ENCODE measurements around the gene GCA.

DNA sequence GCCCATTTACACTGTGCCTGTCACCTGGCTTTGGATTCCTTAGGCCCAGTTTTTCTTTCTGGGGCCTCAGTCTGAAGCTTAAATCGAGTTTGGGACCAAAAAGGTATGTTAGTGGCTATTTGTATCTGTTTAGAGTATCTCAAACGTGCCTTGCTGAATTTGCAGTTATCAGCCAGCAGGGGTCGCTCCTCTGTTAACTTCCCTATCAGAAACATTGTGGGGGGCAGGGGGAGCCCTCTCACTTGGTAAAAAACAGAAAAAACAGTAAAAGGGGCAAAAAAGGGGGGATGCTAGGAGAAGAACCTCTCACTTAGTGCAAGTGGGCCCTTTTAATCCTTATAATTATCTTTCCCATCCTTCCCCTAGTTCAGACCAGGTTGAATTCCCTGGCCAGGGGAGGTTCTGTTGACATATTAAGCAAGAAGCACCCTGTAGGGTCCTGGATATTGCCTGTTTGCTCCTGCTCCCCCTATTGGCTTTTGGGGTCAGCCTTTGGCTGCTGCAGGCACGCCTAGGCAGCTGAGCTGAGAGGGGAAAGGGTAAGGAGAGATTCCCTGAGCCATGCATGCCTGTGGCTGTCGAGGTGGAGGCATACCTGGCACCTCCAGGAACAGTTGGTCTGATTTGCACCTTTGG is 16.7 kb upstream of the GCA start:
- TF ChIP-seq POLR2A (IDR thresholded peaks at IDR 0.05; ENCODE audit: low read depth) (no peak), POLR2AphosphoS5 (IDR thresholded peaks at IDR 0.05) (no peak), EP300 (IDR thresholded peaks at IDR 0.05) (no peak)
- TF ChIP-seq, protein P1, sequence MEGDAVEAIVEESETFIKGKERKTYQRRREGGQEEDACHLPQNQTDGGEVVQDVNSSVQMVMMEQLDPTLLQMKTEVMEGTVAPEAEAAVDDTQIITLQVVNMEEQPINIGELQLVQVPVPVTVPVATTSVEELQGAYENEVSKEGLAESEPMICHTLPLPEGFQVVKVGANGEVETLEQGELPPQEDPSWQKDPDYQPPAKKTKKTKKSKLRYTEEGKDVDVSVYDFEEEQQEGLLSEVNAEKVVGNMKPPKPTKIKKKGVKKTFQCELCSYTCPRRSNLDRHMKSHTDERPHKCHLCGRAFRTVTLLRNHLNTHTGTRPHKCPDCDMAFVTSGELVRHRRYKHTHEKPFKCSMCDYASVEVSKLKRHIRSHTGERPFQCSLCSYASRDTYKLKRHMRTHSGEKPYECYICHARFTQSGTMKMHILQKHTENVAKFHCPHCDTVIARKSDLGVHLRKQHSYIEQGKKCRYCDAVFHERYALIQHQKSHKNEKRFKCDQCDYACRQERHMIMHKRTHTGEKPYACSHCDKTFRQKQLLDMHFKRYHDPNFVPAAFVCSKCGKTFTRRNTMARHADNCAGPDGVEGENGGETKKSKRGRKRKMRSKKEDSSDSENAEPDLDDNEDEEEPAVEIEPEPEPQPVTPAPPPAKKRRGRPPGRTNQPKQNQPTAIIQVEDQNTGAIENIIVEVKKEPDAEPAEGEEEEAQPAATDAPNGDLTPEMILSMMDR (IDR thresholded peaks at IDR 0.05) = peak; percentile 15 to 40 (median 31)
